ENCODE results near the gene TAF4B.
"Not testable (repeated sequence)": the region's sequence is repeated elsewhere in the genome, so short reads cannot be mapped to it uniquely, and the experiment has no call there.

Gene TAF4B

DNA sequence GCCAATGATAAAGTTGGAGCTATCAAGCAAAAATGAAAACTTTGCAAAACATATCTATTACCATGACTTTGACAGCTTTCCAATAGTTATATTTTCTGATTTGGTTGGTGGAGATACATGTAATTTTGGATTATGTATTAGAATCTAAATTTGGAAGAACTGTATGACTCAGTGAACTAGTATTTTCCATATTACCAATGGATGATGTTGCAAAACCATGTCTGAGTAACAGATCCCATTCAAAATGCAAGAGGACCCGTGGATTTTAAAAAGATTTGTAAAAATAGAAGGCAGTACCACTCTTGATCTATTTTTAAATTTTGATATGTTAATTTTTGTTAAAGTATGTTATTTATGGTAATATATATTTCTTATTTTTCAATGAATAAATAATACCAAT, 83.0 kb downstream of the TAF4B start:
- DNase-seq = no peak

DNA sequence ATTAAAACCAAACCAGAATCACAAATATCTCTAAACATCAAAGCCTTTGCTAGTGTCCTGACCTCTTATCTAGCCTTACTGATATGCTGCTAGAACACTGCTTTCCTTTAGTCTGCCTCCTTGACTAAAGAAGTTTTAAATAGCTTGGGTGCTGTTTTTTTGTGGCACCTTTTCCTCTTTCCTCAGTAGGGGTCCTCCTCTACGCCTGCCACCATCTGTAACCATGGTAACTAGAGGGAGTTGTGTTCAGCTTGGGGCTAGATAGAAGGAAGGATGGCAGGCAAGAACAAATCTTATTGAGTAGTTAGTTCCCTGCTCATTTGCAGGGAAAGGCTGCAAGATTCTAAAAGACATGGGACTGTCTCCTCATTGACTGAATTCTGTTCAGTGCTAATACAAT, 86.0 kb downstream of the TAF4B start:
- no peak for DNase-seq

DNA sequence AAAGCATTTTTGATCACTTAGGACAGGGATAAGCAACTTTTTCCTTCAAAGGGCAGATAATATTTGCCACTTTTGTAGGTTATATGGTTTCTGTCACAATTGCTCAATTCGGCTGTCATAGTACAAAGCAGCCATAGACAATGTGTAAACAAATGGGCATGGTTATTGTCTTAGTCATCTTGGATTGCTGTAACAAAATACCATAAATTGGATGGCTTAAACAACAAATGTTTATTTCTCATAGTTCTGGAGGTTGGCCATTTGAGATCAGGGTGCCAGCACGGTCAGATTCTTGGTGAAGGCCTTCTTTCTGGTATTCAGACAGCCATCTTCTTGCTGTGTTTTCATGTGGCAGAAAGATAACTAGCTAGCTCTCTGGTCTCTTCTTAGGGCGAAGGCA, 91.2 kb downstream of the TAF4B start:
- no peak for DNase-seq

DNA sequence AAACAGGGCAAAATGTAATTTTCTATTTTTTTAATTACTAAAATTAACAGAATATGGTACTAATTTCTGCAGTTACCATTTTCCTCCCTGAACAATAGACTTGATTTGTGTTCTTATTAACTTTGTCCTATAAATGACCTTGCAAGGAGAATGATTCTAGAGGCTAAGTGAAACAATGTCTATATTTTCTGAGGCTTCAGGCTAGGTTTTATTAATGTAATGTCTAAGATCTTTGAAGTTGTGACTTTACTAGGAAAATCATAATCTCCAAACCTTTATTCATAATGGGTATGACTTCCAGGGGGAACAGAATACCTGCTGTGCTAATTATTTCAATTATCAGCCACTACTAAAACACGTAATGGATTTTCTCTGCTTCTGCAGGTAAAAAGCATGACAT, 94.4 kb downstream of the TAF4B start:
- no peak for DNase-seq

DNA sequence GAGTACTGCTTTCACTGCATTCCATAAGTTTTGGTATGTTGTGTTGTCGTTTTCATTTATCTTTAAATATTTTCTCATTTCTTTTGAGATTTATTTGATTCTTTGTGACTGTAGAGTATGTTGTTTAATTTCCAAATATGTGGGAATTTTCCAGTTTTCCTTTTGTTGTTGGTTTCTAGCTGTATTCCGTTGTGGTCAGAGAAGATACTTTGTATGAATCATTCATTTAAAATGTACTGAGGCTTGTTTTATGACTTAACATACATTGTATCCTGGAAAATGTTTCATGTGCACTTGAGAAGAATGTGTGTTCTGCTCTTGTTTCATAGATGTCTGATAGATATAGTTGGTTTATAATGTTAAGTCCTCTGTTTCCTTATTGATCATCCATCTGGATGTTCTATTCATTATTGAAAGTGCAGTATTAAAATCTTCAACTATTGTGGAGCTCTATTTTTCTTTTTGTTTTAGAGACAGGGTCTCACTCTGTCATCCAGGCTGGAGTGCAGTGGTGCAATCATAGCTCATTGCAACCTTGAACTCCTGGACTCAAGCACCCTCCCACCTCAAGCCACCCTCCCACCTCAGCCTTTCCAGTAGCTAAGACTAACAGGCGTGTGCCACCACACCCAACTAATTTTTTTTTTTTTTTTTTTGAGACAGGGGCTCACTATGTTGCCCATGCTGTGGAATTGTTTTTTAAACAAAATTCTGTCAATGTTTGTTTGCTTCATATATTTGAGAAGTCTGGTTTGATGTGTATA, 96.8 kb downstream of the TAF4B start:
- no peak for DNase-seq

DNA sequence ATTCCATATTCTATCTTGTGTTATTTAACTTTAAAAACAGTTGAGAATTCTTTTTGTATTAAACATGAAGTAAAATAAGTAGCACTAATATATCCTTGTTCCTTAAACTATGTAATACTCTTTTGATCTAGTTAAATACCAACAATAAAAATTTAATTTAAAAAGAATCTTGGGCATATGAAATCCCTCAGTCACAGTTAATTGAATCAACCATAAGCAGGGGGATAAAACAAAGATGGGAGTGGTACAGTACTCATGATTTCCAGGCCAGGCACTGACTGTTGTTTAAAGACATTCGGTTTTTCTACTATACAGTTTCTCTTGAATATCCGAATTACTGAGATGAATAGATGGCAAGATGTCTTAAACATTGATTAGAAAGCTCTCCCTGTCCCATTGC, 99.5 kb downstream of the TAF4B start:
- DNase-seq = no peak

DNA sequence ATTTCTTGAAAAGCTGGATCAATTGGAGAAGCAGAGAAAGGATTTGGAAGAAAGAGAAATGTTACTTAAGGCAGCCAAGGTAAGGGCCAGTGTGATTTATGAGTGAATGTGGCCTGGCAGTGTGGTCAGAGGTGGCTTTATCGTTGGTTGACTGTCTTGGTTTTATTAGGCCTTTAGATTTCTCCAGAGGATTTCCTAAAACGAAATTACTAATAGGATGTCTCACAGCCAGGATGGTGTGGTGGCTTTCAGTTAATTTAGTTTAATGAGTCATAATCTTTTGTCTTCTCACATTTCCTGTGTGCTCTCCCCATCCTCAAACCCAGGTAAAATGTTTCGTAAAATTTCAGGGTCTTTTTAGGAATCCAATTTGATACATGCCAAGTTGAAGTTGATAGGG, 100.8 kb downstream of the TAF4B start:
- no peak for DNase-seq

DNA sequence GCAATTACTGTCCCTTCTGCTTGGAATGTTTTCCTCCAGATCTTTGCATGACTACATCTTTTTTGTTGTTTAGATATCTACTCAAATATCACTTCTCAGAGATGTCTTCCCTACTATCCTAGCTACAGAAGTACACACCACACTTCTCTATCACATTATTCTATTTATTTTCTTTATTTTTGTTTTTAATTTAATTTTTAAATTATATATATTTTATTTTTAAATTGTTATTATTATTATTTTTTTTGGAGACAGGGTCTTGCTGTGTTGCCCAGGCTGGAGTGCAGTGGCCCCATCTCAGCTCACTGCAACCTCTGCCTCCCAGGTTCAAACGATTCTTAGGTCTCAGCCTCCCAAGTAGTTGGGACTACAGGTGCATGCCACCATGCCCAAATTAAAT, 106.7 kb downstream of the TAF4B start:
- no peak for DNase-seq

DNA sequence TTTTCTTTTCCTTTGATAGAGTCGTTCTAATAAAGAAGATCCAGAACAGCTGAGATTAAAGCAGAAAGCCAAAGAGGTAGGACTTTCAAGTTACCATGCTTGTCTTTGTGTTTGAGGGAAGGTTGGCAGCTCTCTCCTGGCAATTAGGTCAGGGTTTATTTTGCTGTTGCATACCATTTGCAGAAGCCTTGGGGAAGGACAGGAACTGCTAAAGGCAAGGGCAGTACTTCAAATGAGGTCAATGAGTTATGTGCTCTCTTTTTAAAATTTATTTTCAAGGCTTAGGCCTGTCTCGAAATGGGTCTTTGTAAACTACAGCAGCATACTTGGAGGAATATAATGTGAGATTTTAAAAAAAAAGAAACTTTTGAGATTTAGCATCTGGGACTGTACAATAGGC, 108.9 kb downstream of the TAF4B start:
- no peak for DNase-seq

DNA sequence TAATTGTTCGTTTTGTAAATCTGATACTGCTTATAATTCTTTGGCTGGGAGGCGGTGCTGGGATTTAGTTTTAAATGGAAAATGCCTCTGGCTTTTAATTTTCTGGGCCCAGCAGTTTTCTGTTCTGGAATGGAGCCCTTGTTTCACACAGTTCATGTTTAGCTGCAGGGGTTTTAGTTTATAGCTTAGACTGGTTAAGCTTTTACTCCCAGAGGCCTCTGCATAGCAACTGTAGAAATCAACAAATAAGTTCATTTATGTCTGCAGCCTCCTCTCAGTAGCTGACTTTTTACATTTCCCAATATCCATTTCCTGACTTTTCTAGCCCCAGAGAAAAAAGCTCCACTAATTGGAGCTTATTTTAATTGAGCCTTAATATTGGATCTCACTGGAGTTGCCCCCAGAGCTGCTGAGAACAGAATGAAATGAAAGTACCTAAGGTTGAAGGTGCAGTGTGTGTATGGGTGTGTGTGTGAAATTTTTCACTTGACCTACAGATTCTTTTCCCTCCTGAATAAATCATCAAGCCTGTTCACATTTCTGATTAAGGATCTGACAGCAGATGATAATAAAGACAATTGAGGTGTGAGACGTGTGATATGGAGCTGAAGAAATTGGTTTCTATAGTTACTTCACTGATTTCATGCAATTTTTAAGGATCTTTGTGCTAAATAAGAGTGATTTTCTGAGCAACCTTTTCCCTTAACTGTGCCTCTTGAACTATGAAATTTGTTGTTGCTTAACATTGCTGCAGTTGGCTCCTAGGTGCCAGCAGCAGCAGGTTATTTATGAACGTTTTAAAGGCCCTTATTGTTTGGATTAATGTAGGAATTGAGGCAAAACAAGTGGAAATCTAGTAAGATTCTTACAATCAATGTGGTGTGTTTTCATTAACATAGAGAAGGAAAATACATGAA, 109.6 kb downstream of the TAF4B start:
- no peak for DNase-seq

DNA sequence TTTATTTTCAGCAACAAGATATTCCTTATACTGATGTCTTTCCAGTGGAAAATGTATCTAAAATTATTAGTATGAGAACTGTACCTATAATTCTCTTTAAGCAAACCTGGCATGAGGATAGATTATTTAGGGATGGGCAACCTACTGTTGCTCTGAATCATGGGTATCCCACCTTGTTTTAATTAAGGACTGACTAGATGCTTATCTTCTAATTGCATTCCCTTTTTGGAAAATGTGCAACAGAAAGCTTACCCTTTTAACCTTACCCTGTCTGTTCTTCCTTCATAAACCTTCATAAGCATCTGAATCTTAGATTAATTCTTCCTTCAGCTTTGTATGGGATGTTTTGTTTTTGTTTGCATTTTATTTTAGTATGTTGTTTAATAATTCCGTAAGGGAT, 110.3 kb downstream of the TAF4B start:
- no peak for DNase-seq

DNA sequence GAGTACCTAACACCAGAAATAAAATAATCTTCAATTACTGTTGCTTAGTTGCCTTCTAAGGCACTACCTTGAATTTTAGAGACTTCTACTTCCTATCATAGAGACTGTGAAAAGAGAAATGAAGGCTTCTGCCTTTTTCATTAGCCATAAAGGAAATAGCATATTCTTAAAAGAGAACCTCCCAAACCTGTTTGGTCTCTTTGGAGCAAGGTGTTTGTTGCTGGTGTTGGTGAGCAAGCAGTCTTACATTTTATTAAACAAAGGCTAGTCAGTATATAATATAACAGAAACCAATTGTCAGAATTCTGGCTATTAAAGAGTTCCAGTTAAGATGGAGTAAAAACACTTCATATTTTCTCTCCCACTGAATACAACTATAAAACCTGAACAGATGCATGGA, 116.4 kb downstream of the TAF4B start:
- DNase-seq = no peak

DNA sequence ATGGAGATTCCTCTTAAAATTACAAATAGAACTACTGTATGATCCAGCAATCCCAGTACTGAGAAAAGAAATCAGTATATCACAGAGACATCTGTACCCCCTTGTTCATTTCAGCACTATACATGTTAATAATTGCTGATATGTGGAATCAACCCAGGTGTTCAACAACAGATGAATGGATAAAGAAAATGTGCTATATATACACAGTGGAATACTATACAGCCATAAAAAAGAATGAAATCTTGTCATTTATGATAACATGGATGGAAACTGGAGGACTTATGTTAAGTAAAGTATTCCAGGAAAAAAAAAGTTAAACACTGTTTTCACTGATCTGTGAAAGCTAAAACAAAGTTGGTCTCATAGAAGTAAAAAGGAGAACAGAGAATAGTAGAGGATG, 124.7 kb downstream of the TAF4B start:
- no peak for DNase-seq

DNA sequence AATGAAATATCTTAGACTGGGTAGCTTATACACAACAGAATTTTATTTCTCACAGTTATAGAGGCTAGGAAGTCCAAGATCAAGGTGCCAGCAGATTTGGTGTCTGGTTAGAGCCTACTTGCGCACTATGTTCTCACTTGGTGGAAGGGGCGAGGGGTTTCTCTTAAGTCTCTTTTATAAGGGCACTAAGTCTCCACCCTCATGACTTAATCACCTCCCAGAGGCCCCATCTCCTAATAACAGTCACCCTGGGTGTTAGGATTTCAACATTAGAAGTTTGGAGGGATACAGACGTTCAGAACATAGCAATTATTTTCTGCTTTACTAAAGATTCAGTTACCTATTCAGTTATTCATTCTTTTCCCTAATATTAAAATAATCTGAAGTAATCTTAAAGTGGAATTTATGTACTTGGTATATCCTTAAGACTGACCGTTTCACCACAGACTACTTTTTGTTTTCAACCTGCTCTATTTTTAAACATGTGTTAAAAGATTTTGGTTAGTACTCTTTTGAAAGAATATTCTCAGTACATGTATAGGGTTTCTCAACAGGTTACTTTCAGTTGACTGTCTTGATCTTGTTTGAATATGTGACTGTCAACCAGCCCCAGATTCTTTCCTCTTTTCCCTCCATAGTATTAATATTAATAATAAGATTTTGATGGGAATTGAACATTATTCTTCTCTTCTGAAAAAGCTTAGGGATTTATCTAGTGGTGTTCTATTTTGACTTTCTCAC, 130.0 kb downstream of the TAF4B start:
- DNase-seq = no peak

DNA sequence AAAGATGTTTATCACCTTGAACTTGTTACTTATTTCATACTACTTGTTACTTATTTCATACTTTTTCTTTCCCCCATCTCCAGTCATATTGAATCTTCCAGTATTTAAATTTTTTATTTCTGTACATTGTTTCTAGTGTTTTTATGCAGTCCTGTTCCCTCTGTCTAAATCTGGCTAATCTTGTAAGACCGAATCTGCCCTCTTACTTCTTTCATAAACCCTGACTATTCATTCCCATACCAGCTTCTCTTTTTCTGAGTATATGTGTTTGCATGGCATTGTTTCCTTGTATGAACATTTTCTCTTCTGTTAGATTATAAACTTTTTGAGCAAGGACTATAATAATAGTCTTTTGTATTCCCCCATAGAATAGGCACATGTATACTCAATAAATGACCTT, 131.7 kb downstream of the TAF4B start:
- DNase-seq = no peak

DNA sequence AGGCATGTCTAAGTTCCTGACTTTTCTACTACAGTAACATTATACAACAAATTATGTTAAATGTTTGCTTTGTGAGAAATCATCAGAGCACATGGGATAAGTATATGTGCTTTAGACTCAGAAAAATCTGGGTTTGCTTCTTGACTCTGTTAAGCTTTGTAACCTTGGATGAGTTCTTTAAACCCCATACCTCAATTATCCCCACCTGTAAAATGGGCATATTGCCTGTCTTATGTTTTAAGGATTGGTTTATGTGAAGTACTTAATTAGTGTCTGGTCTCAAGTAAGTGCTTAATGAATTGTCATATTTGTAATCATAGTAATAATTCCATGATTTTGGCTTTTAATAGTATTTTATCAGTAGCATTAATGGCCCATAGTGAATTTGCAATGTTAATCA, 135.8 kb downstream of the TAF4B start:
- no peak for DNase-seq

DNA sequence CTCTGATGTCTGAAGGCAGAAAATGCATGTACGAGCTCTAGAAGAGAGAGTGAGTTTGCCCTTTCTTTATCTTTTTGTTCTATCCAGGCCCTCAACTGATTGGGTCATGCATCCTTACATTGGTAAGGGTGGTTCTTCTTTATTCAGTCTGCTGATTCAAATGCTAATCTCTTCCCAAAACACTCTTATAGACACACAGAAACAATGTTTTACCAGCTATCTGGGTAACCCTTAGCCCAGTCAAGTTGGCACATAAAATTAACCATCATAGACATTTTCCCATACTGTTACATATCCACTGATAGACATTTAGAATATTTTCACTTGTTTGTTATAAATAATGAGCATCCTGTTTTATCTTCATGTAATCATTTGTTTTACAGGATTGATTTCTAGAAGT, 141.2 kb downstream of the TAF4B start:
- no peak for DNase-seq

DNA sequence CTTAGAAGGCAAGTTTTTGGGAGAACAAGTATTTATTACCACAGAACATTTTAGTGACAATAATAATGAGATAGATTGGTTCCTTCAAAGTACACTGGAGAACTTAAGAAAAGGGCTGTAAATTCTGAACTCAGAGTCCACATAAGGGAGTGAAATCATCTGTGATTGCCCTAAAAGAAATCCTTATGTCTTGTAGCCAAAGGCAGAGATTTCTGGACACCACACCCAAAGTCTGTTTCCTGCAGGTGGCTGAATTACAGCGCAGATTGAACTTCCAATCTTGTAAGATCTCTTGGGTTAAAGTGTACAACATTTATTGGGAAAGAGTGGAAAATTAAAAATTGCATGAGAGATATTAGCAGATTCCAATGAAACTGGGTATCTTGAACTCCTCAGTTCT, 143.8 kb downstream of the TAF4B start:
- no peak for DNase-seq

DNA sequence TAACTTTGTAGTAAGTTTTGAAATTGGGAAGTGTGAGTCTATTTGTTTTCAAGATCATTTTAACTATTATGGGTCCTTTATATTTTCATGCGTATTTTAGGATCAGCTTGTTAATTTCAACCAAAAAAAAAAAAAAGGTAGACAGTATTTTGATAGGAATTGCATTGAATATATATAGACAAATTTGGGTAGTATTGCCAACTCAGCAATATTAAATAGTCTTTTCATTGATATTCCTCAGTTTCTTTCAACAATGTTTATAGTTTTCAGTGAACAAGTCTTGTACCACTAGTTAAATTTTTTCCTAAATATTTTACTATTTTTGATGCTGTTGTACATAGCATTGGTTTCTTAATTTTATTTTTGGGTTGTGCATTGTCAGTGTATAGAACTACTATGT, 149.9 kb downstream of the TAF4B start:
- DNase-seq = no peak

DNA sequence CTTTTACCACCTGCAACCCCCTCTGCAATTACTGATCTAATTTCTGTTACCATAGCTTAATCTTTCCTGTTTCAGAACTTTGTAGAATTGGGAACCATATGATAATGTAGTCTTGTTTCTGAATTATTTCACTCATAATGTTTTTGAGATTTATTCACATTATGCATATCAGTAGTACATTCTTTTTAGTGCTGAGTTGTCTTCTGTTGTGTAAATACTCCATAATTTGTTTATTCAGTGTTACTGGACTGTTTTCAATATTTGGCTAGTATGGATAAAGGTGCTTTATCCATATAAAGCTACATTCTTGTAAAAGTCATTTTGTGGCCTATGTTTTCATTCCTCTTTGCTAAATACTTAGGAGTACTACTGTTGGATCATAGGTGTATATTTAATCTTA, 152.5 kb downstream of the TAF4B start:
- no peak for DNase-seq

DNA sequence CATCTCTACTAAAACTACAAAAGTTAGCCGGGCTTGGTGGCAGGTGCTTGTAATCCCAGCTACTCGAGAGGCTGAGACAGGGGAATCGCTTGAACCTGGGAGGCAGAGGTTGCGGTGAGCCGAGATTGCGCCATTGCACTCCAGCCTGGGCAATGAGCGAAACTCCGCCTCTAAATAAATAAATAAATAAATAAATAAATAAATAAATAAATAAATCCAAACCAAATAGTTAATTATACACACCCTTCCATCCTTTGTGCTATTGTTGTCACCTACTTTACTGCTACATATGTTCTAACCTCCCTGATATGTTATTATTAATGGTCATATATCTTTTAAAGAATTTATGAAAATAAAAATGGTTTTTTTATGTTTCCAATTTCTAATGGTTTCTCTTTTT, 155.3 kb downstream of the TAF4B start:
- not testable (repeated sequence) for DNase-seq

DNA sequence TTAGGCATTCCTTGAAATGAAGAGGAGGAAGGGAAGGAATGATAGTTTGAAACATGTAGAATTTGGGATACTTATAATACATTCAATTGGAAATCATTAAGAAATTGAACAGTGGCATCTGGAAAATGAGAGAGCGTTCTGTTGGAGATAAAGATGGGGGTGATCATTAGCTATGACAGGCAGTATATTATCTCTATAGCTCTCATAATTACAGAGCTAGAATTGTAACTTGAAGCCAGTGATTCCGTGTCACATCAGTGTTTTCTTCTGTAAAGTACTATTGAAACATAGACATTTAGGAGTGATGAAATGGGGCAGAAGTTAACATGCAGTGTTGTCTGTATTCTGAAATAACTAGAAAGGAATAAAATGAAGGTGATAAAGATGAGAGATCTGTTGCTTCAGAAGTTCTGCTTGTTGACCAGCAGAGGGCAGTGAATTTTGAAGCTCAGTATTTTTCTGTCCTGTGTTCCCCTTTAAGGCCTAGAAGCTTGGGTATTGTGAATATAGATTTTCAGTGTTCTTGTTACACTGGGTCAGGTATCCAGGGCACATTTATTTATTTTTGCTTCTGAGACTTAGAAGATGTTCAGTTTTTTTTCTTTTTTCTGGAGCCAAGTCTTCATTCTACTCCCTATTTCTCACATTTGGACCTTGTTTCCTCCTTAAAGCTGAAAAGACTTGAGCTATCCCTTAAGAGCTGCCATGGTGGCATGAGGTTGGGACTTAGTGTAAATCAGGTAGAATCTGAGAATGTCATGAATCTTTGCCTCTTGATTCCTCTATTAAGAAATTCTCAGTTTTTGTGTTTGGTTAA, 157.4 kb downstream of the TAF4B start:
- DNase-seq = peak; percentile 29

DNA sequence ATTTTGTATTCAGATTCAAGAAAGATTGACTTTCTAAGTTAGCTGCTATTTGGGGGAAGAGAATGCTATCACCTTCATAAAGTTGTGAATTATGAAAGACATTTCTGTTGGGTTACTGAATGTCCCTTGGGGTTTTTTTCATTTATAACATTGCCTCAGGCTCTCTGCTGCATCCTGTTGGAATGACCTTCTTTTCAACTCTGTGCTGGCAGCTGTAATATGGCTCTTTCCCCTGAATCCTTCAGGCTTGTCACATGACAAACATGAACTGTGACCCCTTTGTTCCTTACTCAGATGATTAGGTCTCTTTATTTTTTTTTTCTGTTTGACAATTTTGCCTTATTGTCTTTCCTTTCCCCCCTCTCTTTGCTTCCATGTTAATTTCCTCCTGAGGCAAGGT, 159.8 kb downstream of the TAF4B start:
- no peak for DNase-seq
